ENCODE results near the gene ATXN2.
"Not testable (repeated sequence)": the region's sequence is repeated elsewhere in the genome, so short reads cannot be mapped to it uniquely, and the experiment has no call there.

ATXN2 gene

GRCh38 chr12:111600986-111601385 is 1.9 kb upstream of the ATXN2 start:
- DNase-seq (ENCODE audit: low read depth) = not testable (repeated sequence)

GRCh38 chr12:111600205-111600642 is 1.1 kb upstream of the ATXN2 start:
- DNase-seq (ENCODE audit: low read depth) = no peak

GRCh38 chr12:111599453-111600204 is 514 bp upstream of the ATXN2 start:
- DNase-seq (ENCODE audit: low read depth) = peak; percentile 75

- DNase-seq (ENCODE audit: low read depth) = no peak
Measured at GRCh38 chr12:111597831-111598636, 1.1 kb downstream of the ATXN2 start.

GRCh38 chr12:111596985-111597830 is 1.9 kb downstream of the ATXN2 start:
- no peak for DNase-seq (ENCODE audit: low read depth)

GRCh38 chr12:111595341-111595835 is 3.7 kb downstream of the ATXN2 start:
- not testable (repeated sequence) for DNase-seq (ENCODE audit: low read depth)

GRCh38 chr12:111591399-111592010 is 7.6 kb downstream of the ATXN2 start:
- DNase-seq (ENCODE audit: low read depth) = not testable (repeated sequence)

- DNase-seq (ENCODE audit: low read depth) = no peak
Measured at GRCh38 chr12:111590552-111590951, 8.6 kb downstream of the ATXN2 start.

GRCh38 chr12:111589601-111590000 is 9.5 kb downstream of the ATXN2 start:
- DNase-seq (ENCODE audit: low read depth) = no peak

GRCh38 chr12:111588010-111588409 is 11.1 kb downstream of the ATXN2 start:
- DNase-seq (ENCODE audit: low read depth) = no peak

GRCh38 chr12:111586986-111587385 is 12.1 kb downstream of the ATXN2 start:
- no peak for DNase-seq (ENCODE audit: low read depth)

GRCh38 chr12:111585690-111586089 is 13.4 kb downstream of the ATXN2 start:
- DNase-seq (ENCODE audit: low read depth) = no peak

- no peak for DNase-seq (ENCODE audit: low read depth)
Measured at GRCh38 chr12:111584959-111585358, 14.2 kb downstream of the ATXN2 start.

GRCh38 chr12:111583506-111583905 is 15.6 kb downstream of the ATXN2 start:
- DNase-seq (ENCODE audit: low read depth) = not testable (repeated sequence)

- DNase-seq (ENCODE audit: low read depth) = no peak
Measured at GRCh38 chr12:111582133-111582747, 16.9 kb downstream of the ATXN2 start.

GRCh38 chr12:111581434-111582132 is 17.5 kb downstream of the ATXN2 start:
- no peak for DNase-seq (ENCODE audit: low read depth)

GRCh38 chr12:111580737-111581136 is 18.4 kb downstream of the ATXN2 start:
- no peak for DNase-seq (ENCODE audit: low read depth)

GRCh38 chr12:111580119-111580425 is 19.0 kb downstream of the ATXN2 start:
- no peak for DNase-seq (ENCODE audit: low read depth)

GRCh38 chr12:111578971-111579340 is 20.2 kb downstream of the ATXN2 start:
- no peak for DNase-seq (ENCODE audit: low read depth)

GRCh38 chr12:111578276-111578970 is 20.7 kb downstream of the ATXN2 start:
- no peak for DNase-seq (ENCODE audit: low read depth)

All from stimulated activated CD8-positive, alpha-beta memory T cell treated with anti-CD3 and anti-CD28 coated beads, Interleukin-12 subunit alpha, Interleukin-12 subunit beta, amount 100 ng/mL, for 1 hour (primary cell).